ENCODE measurements around the gene ZFP36. TPM values are rescaled to one million over a fixed set of nuclear protein-coding genes. Genes with fewer than 3 reads are reported as not detected.

Gene ZFP36
- total RNA-seq, 4 donors from 2014 or later = 426 to 850 (median 540) TPM

GRCh38 chr19:39385629-39386411 lies 20.8 kb upstream of the ZFP36 start:
- TF ChIP-seq CTCF (IDR thresholded peaks at IDR 0.05) (no peak), POLR2AphosphoS5 (IDR thresholded peaks at IDR 0.05) (no peak), POLR2A (IDR thresholded peaks at IDR 0.05) (no peak), EP300 (IDR thresholded peaks at IDR 0.05) (no peak)
- no peak for DNase-seq (ENCODE audit: low spot score in 2 of 2)
- peaks cover 87% of the 10 kb centered on the region for H3K36me3 ChIP-seq
- H3K4me1 ChIP-seq = peaks cover 14% of the 10 kb centered on the region
- H3K9me3 ChIP-seq = no peaks in the 10 kb centered on the region
- H3K4me3 ChIP-seq = no peak overlapping the region
- no peaks in the 10 kb centered on the region for H3K27me3 ChIP-seq
- H3K27ac ChIP-seq = no peak overlapping the region
- WGBS = 74% methylated on average over 16 of the region's 20 CpGs

- Histone ChIP-seq H3K9me3 (no peaks in the 10 kb centered on the region), H3K27ac (no peak overlapping the region), H3K27me3 (no peaks in the 10 kb centered on the region), H3K36me3 (peaks cover 80% of the 10 kb centered on the region), H3K4me1 (peaks cover 14% of the 10 kb centered on the region), H3K4me3 (no peak overlapping the region)
- DNase-seq (ENCODE audit: low spot score in 2 of 2) = no peak
- WGBS = 77% methylated on average over 7 of the region's 7 CpGs
- TF ChIP-seq EP300 (IDR thresholded peaks at IDR 0.05) (no peak), POLR2A (IDR thresholded peaks at IDR 0.05) (no peak), POLR2AphosphoS5 (IDR thresholded peaks at IDR 0.05) (no peak)
These were observed 20.1 kb upstream of the ZFP36 start for GRCh38 chr19:39386557-39386956.

GRCh38 chr19:39388657-39389056 lies 18.0 kb upstream of the ZFP36 start:
- 86% methylated on average over 5 of the region's 5 CpGs for WGBS

GRCh38 chr19:39389631-39390414 lies 16.8 kb upstream of the ZFP36 start:
- Histone ChIP-seq H3K9me3 (no peaks in the 10 kb centered on the region), H3K27me3 (no peaks in the 10 kb centered on the region), H3K36me3 (peaks cover 61% of the 10 kb centered on the region), H3K27ac (peak overlapping the region; percentile 97), H3K4me1 (peaks cover 27% of the 10 kb centered on the region), H3K4me3 (peak overlapping the region; percentile 77)
- 68% methylated on average over 11 of the region's 13 CpGs for WGBS
- DNase-seq (ENCODE audit: low spot score in 2 of 2) = no peak
- no peak for TF ChIP-seq POLR2A (IDR thresholded peaks at IDR 0.05)
- TF ChIP-seq POLR2AphosphoS5 (IDR thresholded peaks at IDR 0.05) = no peak
- TF ChIP-seq CTCF (IDR thresholded peaks at IDR 0.05) = no peak
- no peak for TF ChIP-seq EP300 (IDR thresholded peaks at IDR 0.05)

More at GRCh38 chr19:39388657-39389056, 18.0 kb upstream of the ZFP36 start:
- Histone ChIP-seq H3K4me3 (no peak overlapping the region), H3K9me3 (no peaks in the 10 kb centered on the region), H3K27me3 (no peaks in the 10 kb centered on the region), H3K36me3 (peaks cover 63% of the 10 kb centered on the region), H3K27ac (no peak overlapping the region), H3K4me1 (peaks cover 27% of the 10 kb centered on the region)
- TF ChIP-seq EP300 (IDR thresholded peaks at IDR 0.05) (no peak), POLR2AphosphoS5 (IDR thresholded peaks at IDR 0.05) (no peak), POLR2A (IDR thresholded peaks at IDR 0.05) (no peak), CTCF (IDR thresholded peaks at IDR 0.05) (no peak)
- DNase-seq (ENCODE audit: low spot score in 2 of 2) = no peak

- no peak for DNase-seq (ENCODE audit: low spot score in 2 of 2)
- TF ChIP-seq CTCF (IDR thresholded peaks at IDR 0.05) (no peak), POLR2A (IDR thresholded peaks at IDR 0.05) (no peak), POLR2AphosphoS5 (IDR thresholded peaks at IDR 0.05) (no peak), EP300 (IDR thresholded peaks at IDR 0.05) (no peak)
- Histone ChIP-seq H3K4me1 (peaks cover 27% of the 10 kb centered on the region), H3K4me3 (peak overlapping the region; percentile 77), H3K9me3 (no peaks in the 10 kb centered on the region), H3K27me3 (no peaks in the 10 kb centered on the region), H3K27ac (peak overlapping the region; percentile 97), H3K36me3 (peaks cover 57% of the 10 kb centered on the region)
- WGBS = 3% methylated on average over 5 of the region's 10 CpGs
These were observed 16.2 kb upstream of the ZFP36 start for GRCh38 chr19:39390451-39390750.

All from suprapubic skin (tissue), 4 donors.